ENCODE measurements around the gene NOVA2. TPM values are rescaled to one million over a fixed set of nuclear protein-coding genes. Genes with fewer than 3 reads are reported as not detected.

The NOVA2 gene
- total RNA-seq, 4 donors from 2014 or later = 1.5 to 3.6 (median 2.6) TPM

DNA sequence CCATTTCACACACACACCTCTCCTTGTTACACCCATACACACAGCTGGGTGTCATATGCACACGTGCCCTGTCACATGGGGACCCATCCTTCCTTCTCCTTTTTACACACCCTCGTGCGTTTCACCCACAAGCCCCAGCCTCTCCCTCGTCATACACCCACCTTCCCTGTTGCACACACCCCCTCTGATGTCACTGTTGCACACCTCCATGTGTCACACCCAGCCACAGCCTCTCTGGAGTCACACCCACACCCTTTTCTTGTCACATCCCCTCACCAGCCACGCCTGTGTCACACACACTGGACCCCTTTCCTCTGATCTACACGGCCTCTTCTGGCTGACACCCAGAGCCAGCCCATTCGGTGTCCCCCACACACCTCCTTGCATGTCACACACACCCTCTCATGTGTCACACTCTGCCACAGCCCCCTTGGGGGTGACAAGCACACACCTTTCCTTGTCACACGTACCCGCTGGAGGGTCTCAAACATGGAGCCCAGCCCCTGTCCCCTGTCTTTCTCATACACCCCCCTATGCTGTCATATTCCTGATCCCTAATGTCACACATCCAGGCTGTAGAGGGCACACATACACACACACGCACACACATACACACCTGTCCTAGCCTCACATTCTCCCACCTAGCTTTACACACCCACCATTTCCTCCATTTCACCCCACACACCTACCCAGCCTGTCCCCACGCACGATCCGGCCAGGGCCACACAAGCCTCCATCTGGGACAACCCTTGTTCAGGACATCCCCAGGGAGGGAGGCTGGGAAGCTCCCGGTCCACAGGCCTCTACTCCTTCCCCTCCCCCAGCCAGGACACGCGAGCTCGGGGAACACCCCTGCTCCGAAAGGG, 1.4 kb downstream of the NOVA2 start:
- peaks cover 7% of the 10 kb centered on the region for H3K27me3 ChIP-seq

DNA sequence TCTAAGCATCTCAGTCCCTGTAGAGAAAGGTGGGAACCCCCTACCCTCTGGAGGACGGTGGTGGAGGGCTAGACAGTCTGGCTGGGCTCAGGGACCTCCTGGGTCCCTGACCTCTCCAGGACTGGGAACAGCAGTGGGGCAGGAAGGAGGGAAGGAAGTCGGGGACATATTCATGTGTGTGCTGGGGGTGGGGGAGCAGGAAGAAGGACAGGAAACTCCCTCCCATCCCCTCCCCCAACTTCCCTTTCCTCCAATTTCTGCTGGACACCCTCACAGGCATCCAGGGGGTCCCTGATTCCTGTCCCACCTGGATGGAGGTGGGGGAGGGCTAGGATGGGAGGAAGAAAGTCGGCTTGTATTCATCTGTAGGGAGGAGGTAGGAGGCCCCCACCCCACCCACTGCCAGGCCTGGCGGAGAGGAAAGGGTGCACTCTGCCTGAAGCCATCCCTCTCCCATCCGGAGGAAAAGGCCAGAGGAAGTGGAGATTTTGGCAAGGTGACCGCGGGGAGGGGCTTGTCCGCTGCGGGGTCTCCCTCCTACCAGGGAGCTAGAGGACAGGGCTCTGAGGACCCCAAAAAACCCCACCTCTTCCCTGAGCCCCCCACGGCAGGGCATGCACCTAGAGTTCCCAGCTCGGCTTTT, 2.3 kb downstream of the NOVA2 start:
- 8 to 25% methylated on average over 10 to 11 of the region's 11 CpGs for WGBS, 2 donors
- intact Hi-C loops (cut with DNase I) = no loop called here

More for the DNA sequence above, 1.4 kb downstream of the NOVA2 start:
- no peaks in the 10 kb centered on the region for H3K4me1 ChIP-seq
- no peak for TF ChIP-seq CTCF (IDR thresholded peaks at IDR 0.05)
- no peak for TF ChIP-seq POLR2A (IDR thresholded peaks at IDR 0.05)
- peak in 1 of 2 donors; percentile 9 for DNase-seq
- peak overlapping the region in 2 of 3 donors; percentile 43 to 52 for H3K27ac ChIP-seq
- H3K9me3 ChIP-seq = no peaks in the 10 kb centered on the region
- intact Hi-C loops (cut with DNase I) = no loop called here
- H3K36me3 ChIP-seq = no peaks in the 10 kb centered on the region
- WGBS, 2 donors = 15 to 18% methylated on average over 18 of the region's 18 CpGs
- peak overlapping the region in 1 of 3 donors; percentile 24 for H3K4me3 ChIP-seq (replicated peaks in 1 of 3)

DNA sequence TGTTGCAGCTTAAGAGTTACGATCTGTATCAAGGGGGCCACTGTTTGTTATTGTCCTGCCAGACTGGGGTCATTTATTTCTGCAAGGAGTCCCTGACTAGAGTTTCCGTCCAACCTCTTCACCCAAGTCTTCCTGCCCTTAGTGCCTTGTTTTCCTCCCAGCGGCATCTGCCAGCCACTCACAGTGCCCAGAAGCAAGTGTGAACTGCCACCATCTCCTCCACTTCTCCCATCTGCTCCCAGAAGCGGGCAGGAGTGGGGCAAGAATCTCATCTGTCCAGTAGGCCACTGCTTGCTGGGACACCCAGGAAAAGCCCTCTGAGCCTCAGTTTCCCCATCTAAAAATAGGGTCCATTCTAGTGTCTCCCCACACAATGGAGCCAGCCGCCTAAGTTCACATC, 4.0 kb downstream of the NOVA2 start:
- no peaks in the 10 kb centered on the region for H3K36me3 ChIP-seq
- H3K27ac ChIP-seq = no peak overlapping the region
- WGBS, 2 donors = 71 to 72% methylated on average over 5 of the region's 5 CpGs
- intact Hi-C loops (cut with DNase I) = no loop called here
- H3K9me3 ChIP-seq = no peaks in the 10 kb centered on the region
- no peak for DNase-seq
- H3K4me1 ChIP-seq = no peaks in the 10 kb centered on the region
- H3K4me3 ChIP-seq (replicated peaks in 1 of 3) = no peak overlapping the region
- H3K27me3 ChIP-seq = peaks cover 7% of the 10 kb centered on the region
- TF ChIP-seq POLR2A (IDR thresholded peaks at IDR 0.05) (no peak), CTCF (IDR thresholded peaks at IDR 0.05) (no peak)

More for the DNA sequence above, 2.3 kb downstream of the NOVA2 start:
- H3K36me3 ChIP-seq = no peaks in the 10 kb centered on the region
- no peaks in the 10 kb centered on the region for H3K4me1 ChIP-seq
- peak overlapping the region in 1 of 3 donors; percentile 9 for H3K4me3 ChIP-seq (replicated peaks in 1 of 3)
- H3K27ac ChIP-seq = peak overlapping the region in 1 of 3 donors; percentile 33
- TF ChIP-seq POLR2A (IDR thresholded peaks at IDR 0.05) (no peak), CTCF (IDR thresholded peaks at IDR 0.05) (no peak)
- peaks cover 7% of the 10 kb centered on the region for H3K27me3 ChIP-seq
- H3K9me3 ChIP-seq = no peaks in the 10 kb centered on the region
- DNase-seq = no peak

DNA sequence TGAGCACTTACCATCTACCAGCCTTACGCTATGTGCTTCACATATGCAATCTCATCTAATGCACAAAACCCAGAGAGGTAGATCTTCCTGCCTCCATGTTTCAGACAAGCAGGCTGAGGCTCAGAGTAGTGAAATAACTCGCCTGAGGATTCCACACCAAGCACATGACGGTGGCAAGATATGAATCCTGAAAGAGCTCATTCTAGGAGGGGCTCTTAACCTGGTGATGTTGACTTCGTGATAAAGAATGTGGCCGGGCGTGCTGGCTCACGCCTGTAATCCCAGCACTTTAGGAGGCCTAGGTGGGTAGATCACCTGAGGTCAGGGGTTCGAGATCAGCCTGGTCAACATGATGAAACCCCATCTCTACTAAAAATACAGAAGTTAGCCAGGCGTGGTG, 5.0 kb downstream of the NOVA2 start:
- intact Hi-C loops (cut with DNase I) = no loop called here
- H3K27me3 ChIP-seq = peaks cover 7% of the 10 kb centered on the region
- no peak for TF ChIP-seq CTCF (IDR thresholded peaks at IDR 0.05)
- TF ChIP-seq POLR2A (IDR thresholded peaks at IDR 0.05) = no peak
- DNase-seq = no peak
- no peaks in the 10 kb centered on the region for H3K9me3 ChIP-seq
- 66 to 73% methylated on average over 9 of the region's 9 CpGs for WGBS, 2 donors
- no peaks in the 10 kb centered on the region for H3K4me1 ChIP-seq
- no peak overlapping the region for H3K4me3 ChIP-seq (replicated peaks in 1 of 3)
- H3K27ac ChIP-seq = no peak overlapping the region
- H3K36me3 ChIP-seq = no peaks in the 10 kb centered on the region

DNA sequence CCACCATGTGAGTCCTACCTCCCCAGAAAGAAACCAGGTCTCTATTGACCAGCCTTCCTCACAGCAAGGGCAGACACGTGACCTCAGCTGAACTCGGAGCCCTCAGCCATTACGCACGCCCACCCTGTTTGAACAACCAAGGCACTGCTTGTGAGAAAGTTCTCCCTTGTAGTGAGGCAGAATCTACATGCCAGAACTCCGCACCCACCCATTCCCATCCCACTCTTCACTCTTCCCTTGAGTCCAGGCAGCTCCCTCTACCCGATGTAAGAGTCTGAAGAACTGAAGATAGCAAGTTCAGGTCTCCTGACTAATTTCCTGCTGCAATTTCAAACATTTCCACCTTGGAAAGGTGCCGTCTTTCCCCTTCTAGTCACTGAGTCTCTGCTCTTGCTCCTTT, 6.4 kb downstream of the NOVA2 start:
- no peaks in the 10 kb centered on the region for H3K27me3 ChIP-seq
- intact Hi-C loops (cut with DNase I) = no loop called here
- TF ChIP-seq CTCF (IDR thresholded peaks at IDR 0.05) = no peak
- no peak for TF ChIP-seq POLR2A (IDR thresholded peaks at IDR 0.05)
- H3K4me3 ChIP-seq (replicated peaks in 1 of 3) = no peak overlapping the region
- H3K36me3 ChIP-seq = no peaks in the 10 kb centered on the region
- H3K27ac ChIP-seq = no peak overlapping the region
- no peaks in the 10 kb centered on the region for H3K9me3 ChIP-seq
- no peaks in the 10 kb centered on the region for H3K4me1 ChIP-seq
- DNase-seq = no peak
- 51 to 64% methylated on average over 7 of the region's 7 CpGs for WGBS, 2 donors

Measured in thyroid gland (tissue), 4 donors.